GM19239 (cell line): ENCODE data around the gene ARL4A.
"Not testable (repeated sequence)": the region's sequence is repeated elsewhere in the genome, so short reads cannot be mapped to it uniquely, and the experiment has no call there.

Source experiments
- DNase-seq: peaks from one replicate; pipeline ENCODE4 v3.0.0; 2011; ENCODE audit warnings: low spot score; ENCODE audit not compliant: insufficient read length
- FAIRE-seq: peaks from 2 replicates; lab custom pipeline; 2011; peaks lifted over from hg19 to GRCh38; lab: Jason Lieb, UNC

Gene ARL4A, protein sequence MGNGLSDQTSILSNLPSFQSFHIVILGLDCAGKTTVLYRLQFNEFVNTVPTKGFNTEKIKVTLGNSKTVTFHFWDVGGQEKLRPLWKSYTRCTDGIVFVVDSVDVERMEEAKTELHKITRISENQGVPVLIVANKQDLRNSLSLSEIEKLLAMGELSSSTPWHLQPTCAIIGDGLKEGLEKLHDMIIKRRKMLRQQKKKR

GRCh38 chr7:12686891-12687717 lies at the start of gene ARL4A:
ARL4A (plus strand) TSS chr7:12687633; CDS start chr7:12688255, 622 bp downstream.
- DNase-seq (peak; percentile 71), FAIRE-seq (peak; percentile 95)

GRCh38 chr7:12637819-12638592 lies 49.4 kb upstream of the ARL4A start:
- DNase-seq, result no peak
- FAIRE-seq, result peak; percentile 28

- DNase-seq (no peak), FAIRE-seq (peak; percentile 86)
Observed at GRCh38 chr7:12638851-12639456, 48.5 kb upstream of the ARL4A start.

- FAIRE-seq (no peak), DNase-seq (no peak)
Observed at GRCh38 chr7:12640299-12641096, 46.9 kb upstream of the ARL4A start.

DNA sequence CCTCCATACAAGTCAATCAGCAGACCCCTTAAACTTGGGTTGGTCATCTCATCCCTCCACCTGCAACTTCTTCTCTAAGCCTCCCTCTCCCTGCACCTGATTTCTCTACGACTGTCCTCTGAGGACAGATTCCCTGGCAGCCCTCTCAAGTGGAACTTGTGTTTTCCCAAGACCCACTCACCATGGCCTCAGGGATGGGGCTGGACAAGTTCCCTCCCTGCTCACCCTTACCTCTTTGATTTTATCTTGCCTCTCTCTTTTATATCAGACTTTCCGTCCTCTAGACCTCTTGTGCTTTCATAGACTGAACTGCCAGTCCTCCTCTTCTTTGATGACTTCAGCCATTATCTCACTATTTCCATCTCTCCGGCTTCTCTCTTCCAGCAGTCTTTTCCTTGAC lies 46.2 kb upstream of the ARL4A start:
- DNase-seq (no peak), FAIRE-seq (no peak)

DNA sequence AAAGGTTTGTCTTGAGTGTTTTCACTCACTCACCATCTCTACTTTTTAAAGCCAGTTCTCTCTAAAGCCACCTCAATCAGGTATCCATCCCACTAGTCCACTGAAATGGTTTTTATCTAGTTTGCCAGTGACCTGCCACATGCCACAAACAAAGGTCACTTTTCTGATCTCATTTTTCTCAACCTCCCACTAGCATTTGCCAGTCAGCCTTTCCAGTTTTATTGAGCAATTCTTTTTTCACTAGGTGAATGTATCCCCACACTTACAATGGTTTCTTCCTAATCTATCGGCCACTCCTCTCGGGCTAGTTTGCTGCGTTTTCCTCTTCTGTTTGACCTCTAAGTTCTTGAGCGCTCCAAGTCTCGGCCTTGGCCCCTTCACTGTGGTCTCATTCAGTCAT lies 44.9 kb upstream of the ARL4A start:
- no peak for FAIRE-seq
- DNase-seq, result no peak

- no peak for FAIRE-seq
Observed at GRCh38 chr7:12643001-12643643, 44.3 kb upstream of the ARL4A start.

GRCh38 chr7:12643644-12644043 lies 43.8 kb upstream of the ARL4A start:
- DNase-seq (no peak), FAIRE-seq (no peak)

More at GRCh38 chr7:12643001-12643643, 44.3 kb upstream of the ARL4A start:
- DNase-seq, result no peak

DNA sequence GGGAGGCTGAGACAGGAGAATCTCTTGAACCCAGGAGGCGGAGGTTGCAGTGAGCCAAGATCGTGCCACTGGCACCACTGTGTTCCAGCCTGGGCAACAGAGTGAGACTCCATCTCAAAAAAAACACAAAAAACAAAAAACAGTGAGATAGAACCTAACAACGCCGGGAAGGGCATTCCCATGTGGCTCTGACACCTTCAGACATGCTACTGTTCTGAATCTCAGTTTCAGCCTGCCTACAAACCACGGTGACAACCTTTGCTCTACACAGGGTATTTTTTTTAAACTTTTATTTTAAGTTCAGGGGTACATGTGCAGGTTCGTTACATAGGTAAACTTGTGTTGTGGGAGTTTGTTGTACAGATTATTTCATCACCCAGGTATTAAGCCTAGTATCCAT lies 42.2 kb upstream of the ARL4A start:
- FAIRE-seq, DNase-seq: not testable (repeated sequence)

DNA sequence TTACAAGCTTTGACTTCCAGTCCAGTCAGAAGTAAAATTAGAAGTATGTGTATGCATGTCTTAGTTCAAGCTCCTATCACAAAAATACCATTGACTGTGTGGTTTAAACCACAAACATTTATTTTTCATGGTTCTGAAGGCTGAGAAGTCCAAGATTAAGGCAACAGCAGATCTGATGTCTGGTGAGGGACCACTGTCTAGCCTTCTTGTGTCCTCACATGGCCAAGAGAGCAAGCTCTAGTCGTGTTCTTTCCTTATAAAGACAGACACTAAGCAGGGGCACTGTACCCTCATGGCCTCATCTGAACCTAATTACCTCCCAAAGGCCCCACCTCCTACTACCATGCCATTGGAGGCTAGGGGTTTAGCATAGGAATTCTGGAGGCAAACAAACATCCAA lies 41.3 kb upstream of the ARL4A start:
- FAIRE-seq (no peak), DNase-seq (no peak)

- no peak for DNase-seq
- FAIRE-seq, result no peak
Observed at GRCh38 chr7:12647364-12648219, 39.8 kb upstream of the ARL4A start.

- DNase-seq (no peak), FAIRE-seq (no peak)
Observed at GRCh38 chr7:12648704-12649261, 38.6 kb upstream of the ARL4A start.

DNA sequence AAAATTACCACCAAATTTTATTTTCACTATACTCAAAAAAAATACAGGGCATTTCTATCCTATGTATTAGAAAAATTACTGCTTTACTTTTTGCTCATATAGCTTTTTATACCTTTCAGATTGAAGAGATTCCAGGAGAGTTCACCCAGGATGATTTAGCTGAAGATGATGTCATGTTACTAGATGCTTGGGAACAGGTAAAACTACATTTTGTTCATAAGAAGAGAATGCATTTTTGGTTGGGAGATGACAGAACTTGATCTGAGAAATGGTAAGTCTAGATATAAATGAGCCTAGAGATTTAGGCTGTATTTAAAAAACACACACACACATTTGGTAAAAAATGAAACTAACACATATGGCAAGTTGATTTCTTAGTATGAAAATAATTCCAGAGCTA lies 38.1 kb upstream of the ARL4A start:
- DNase-seq, result no peak
- no peak for FAIRE-seq

GRCh38 chr7:12650080-12650479 lies 37.4 kb upstream of the ARL4A start:
- DNase-seq (no peak), FAIRE-seq (no peak)

DNA sequence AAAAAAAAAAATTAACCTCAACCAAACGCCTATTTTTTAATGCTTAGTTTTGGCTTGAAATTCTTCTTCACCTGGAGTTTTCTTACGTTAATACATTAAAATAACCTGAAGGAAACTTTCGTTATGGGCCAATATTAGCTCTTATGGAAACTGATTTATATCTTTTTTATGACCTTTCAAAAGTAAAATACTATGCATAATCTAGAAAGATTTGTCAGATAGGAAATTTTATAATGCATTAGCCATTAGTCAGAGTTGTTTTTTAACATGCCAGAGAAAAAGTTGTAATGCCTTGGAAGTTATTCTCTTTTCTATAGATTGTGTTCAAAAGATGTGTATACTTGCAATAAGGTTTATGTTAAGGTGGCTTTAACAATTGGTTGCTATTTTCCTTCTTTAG lies 34.3 kb upstream of the ARL4A start:
- no peak for DNase-seq
- no peak for FAIRE-seq

DNA sequence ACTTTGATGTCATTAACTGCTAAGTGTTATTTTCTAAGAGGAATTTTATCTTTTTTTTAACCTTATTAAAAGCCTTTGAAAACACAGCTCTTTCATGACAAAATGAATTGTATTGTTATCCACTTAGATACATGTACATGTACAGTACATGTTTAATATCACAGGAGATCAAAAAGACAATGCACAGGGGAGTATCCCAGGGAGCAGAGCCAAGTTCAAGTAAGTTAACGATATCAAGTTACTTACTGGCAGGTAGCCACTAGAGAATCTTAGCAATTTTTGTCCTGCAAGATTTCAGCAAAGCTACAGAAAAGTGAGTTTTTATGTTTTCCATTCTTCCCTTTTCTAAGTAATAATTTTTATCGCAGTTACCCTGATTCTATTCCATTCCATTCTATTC lies 33.9 kb upstream of the ARL4A start:
- FAIRE-seq (no peak), DNase-seq (no peak)

- DNase-seq, result no peak
- FAIRE-seq, result no peak
Observed at GRCh38 chr7:12655161-12655560, 32.3 kb upstream of the ARL4A start.

DNA sequence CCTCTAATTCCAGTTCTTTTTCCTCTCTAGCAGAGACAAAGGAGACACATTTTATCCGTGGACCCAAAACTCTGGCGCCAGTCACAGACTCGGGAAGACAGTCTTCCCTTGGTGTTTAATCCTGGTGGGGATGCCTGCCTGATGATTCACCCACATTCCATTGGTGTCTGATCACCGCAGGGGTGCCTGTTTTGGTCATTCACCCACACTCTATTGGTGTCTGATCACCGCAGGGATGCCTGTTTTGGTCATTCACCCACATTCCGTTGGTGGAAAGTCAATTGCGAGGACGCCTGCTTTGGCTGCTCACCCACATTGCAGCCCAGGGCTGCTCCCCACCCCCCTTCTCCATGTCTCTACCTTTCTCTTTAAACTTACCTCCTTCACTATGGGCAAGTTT lies 27.0 kb upstream of the ARL4A start:
- FAIRE-seq, DNase-seq: not testable (repeated sequence)
